Neural cell (in vitro differentiated cells): ENCODE data around the gene LAMTOR1.

ENCODE experiments used
- POLR2AphosphoS5 ChIP-seq: IDR thresholded peaks from 2 replicates; pipeline ENCODE4 v1.6.1; 2012
- TF ChIP-seq, protein P1 (sequence below): fragments of 450-650 bp; IDR thresholded peaks from 2 replicates; pipeline ENCODE4 v1.5.1; 2014; ENCODE audit warnings: antibody characterized with exemption, mild to moderate bottlenecking, moderate library complexity; ENCODE audit not compliant: poor library complexity, severe bottlenecking
- TF ChIP-seq, protein P2 (sequence below): IDR thresholded peaks from 2 replicates; pipeline ENCODE4 v1.6.1; 2012; ENCODE audit warnings: borderline replicate concordance

DNA sequence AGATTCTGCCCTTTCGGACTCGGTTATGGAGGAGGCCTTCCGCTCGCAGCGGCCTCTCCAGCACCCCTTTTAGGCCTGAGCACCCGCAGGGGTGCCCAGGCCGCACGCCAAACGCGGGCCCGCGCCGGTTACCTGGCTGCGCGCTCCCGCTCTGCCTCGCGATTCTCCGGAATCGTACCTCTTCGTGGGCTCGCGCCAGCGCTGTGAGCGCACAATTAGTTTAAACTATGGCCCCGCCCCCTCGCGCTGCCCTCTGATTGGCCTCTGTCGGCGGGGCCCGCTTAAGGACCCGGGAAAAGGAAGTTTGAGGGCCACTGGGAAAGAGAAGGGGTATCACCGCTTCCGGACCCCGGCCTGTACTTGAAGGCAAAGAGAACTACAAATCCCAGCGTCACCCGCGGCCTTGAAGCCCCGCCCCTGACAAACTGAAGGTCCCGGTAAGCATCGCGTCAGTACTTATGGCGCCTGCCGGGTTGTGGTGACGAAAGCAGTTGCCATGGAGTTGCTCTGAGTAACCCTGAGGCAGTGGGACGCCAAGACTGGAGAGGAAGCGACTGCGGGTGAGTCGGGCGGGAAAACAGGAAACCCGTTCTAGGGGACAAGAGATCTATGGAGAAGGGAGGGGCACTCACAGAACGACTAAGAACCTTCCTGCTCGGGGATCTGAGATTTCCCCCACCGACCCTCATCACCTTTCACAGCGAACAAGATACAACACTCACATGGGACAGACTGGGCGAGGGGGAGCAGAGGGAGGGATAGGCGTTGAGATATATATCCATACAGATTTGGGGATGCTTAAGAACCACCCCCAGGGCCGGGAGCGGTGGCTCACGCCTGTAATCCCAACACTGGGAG is 22.5 kb downstream of the LAMTOR1 start, which contains the start of the genes LRRC51 and NUMA1:
- TF ChIP-seq, protein P1, sequence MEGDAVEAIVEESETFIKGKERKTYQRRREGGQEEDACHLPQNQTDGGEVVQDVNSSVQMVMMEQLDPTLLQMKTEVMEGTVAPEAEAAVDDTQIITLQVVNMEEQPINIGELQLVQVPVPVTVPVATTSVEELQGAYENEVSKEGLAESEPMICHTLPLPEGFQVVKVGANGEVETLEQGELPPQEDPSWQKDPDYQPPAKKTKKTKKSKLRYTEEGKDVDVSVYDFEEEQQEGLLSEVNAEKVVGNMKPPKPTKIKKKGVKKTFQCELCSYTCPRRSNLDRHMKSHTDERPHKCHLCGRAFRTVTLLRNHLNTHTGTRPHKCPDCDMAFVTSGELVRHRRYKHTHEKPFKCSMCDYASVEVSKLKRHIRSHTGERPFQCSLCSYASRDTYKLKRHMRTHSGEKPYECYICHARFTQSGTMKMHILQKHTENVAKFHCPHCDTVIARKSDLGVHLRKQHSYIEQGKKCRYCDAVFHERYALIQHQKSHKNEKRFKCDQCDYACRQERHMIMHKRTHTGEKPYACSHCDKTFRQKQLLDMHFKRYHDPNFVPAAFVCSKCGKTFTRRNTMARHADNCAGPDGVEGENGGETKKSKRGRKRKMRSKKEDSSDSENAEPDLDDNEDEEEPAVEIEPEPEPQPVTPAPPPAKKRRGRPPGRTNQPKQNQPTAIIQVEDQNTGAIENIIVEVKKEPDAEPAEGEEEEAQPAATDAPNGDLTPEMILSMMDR = peak; percentile 32
- TF ChIP-seq, protein P2, sequence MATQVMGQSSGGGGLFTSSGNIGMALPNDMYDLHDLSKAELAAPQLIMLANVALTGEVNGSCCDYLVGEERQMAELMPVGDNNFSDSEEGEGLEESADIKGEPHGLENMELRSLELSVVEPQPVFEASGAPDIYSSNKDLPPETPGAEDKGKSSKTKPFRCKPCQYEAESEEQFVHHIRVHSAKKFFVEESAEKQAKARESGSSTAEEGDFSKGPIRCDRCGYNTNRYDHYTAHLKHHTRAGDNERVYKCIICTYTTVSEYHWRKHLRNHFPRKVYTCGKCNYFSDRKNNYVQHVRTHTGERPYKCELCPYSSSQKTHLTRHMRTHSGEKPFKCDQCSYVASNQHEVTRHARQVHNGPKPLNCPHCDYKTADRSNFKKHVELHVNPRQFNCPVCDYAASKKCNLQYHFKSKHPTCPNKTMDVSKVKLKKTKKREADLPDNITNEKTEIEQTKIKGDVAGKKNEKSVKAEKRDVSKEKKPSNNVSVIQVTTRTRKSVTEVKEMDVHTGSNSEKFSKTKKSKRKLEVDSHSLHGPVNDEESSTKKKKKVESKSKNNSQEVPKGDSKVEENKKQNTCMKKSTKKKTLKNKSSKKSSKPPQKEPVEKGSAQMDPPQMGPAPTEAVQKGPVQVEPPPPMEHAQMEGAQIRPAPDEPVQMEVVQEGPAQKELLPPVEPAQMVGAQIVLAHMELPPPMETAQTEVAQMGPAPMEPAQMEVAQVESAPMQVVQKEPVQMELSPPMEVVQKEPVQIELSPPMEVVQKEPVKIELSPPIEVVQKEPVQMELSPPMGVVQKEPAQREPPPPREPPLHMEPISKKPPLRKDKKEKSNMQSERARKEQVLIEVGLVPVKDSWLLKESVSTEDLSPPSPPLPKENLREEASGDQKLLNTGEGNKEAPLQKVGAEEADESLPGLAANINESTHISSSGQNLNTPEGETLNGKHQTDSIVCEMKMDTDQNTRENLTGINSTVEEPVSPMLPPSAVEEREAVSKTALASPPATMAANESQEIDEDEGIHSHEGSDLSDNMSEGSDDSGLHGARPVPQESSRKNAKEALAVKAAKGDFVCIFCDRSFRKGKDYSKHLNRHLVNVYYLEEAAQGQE = no peak
- TF ChIP-seq POLR2AphosphoS5 = peak; percentile 72
